ENCODE data around the gene C12orf76.

GRCh38 chr12:110010853-110011723 lies 37.2 kb downstream of the C12orf76 start:
- TF ChIP-seq, protein P1, sequence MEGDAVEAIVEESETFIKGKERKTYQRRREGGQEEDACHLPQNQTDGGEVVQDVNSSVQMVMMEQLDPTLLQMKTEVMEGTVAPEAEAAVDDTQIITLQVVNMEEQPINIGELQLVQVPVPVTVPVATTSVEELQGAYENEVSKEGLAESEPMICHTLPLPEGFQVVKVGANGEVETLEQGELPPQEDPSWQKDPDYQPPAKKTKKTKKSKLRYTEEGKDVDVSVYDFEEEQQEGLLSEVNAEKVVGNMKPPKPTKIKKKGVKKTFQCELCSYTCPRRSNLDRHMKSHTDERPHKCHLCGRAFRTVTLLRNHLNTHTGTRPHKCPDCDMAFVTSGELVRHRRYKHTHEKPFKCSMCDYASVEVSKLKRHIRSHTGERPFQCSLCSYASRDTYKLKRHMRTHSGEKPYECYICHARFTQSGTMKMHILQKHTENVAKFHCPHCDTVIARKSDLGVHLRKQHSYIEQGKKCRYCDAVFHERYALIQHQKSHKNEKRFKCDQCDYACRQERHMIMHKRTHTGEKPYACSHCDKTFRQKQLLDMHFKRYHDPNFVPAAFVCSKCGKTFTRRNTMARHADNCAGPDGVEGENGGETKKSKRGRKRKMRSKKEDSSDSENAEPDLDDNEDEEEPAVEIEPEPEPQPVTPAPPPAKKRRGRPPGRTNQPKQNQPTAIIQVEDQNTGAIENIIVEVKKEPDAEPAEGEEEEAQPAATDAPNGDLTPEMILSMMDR (IDR thresholded peaks at IDR 0.05) = no peak
- TF ChIP-seq POLR2A (IDR thresholded peaks at IDR 0.05) (no peak), POLR2AphosphoS5 (IDR thresholded peaks at IDR 0.05) (no peak)

Data from breast epithelium (tissue), 3 donors.